HEK293 (cell line): ENCODE data around the gene LYPD3.

Experiments
- CTCF ChIP-seq: fragments of 450-650 bp; formaldehyde crosslinking; IDR thresholded peaks from 2 replicates; pipeline ENCODE4 v1.5.1; 2016; ENCODE audit warnings: missing biosample characterization, missing genetic modification characterization
- GLI4 ChIP-seq: fragments of 450-650 bp; formaldehyde crosslinking; IDR thresholded peaks from 2 replicates; pipeline ENCODE4 v1.5.1; 2016; ENCODE audit warnings: missing biosample characterization, missing genetic modification characterization
- OSR2 ChIP-seq: fragments of 450-650 bp; formaldehyde crosslinking; IDR thresholded peaks from 2 replicates; pipeline ENCODE4 v1.5.1; 2016; ENCODE audit warnings: missing biosample characterization, missing genetic modification characterization
- TCF7L2 ChIP-seq: IDR thresholded peaks from 2 replicates; pipeline ENCODE4 v1.6.1; 2011; ENCODE audit warnings: low read depth, mild to moderate bottlenecking, inconsistent platforms, low read length, moderate library complexity, borderline replicate concordance
- ZBTB26 ChIP-seq: fragments of 450-650 bp; formaldehyde crosslinking; optimal IDR thresholded peaks from 2 replicates; pipeline ENCODE3; 2016; ENCODE audit warnings: missing biosample characterization, mild to moderate bottlenecking, missing genetic modification characterization
- ZBTB8A ChIP-seq: fragments of 450-650 bp; formaldehyde crosslinking; IDR thresholded peaks from 2 replicates; pipeline ENCODE4 v1.5.1; 2016; ENCODE audit warnings: missing biosample characterization, missing genetic modification characterization
- ZNF140 ChIP-seq: fragments of 450-650 bp; formaldehyde crosslinking; IDR thresholded peaks from 2 replicates; pipeline ENCODE4 v1.5.1; 2016; ENCODE audit warnings: missing biosample characterization, missing genetic modification characterization
- ZNF174 ChIP-seq: fragments of 450-650 bp; formaldehyde crosslinking; IDR thresholded peaks from 2 replicates; pipeline ENCODE4 v1.5.0; 2017; ENCODE audit warnings: missing biosample characterization, mild to moderate bottlenecking, missing genetic modification characterization
- ZNF26 ChIP-seq: fragments of 450-650 bp; formaldehyde crosslinking; IDR thresholded peaks from 2 replicates; pipeline ENCODE4 v1.5.1; 2016; ENCODE audit warnings: missing biosample characterization, missing genetic modification characterization
- ZNF549 ChIP-seq: fragments of 450-650 bp; IDR thresholded peaks from 2 replicates; pipeline ENCODE4 v1.5.1; 2018; ENCODE audit warnings: missing biosample characterization, missing genetic modification characterization, mild to moderate bottlenecking, inconsistent platforms, moderate library complexity
- ZNF639 ChIP-seq: fragments of 450-650 bp; formaldehyde crosslinking; IDR thresholded peaks from 2 replicates; pipeline ENCODE4 v1.5.1; 2016; ENCODE audit warnings: missing biosample characterization, missing genetic modification characterization
- ZNF677 ChIP-seq: fragments of 450-650 bp; IDR thresholded peaks from 2 replicates; pipeline ENCODE4 v1.5.0; 2018; ENCODE audit warnings: missing biosample characterization, mild to moderate bottlenecking, missing genetic modification characterization, moderate library complexity
- ZNF837 ChIP-seq: fragments of 450-650 bp; formaldehyde crosslinking; IDR thresholded peaks from 2 replicates; pipeline ENCODE4 v1.5.1; 2016; ENCODE audit warnings: missing biosample characterization, missing genetic modification characterization

- TF ChIP-seq CTCF (tag by site-specific recombination), result no peak
- TF ChIP-seq OSR2 (tag by site-specific recombination), result no peak
- no peak for TF ChIP-seq ZNF639 (tag by site-specific recombination)
- TF ChIP-seq ZBTB8A, result no peak
- no peak for TF ChIP-seq ZNF549 (tag by site-specific recombination)
- TF ChIP-seq ZNF837 (tag by site-specific recombination), result no peak
- no peak for TF ChIP-seq ZNF677
- no peak for TF ChIP-seq ZNF174 (tag by site-specific recombination)
- TF ChIP-seq ZNF140, result no peak
- no peak for TF ChIP-seq TCF7L2
- no peak for TF ChIP-seq GLI4 (tag by site-specific recombination)
- TF ChIP-seq ZBTB26 (tag by site-specific recombination), result no peak
- TF ChIP-seq ZNF26 (tag by site-specific recombination), result no peak
Measured at GRCh38 chr19:43430142-43430710, 35.2 kb downstream of the LYPD3 start.
